ELR (cell line): ENCODE results near the gene TXNL4A.

Experiments used
- DNase-seq: peaks from one replicate; pipeline ENCODE4 v3.0.0-alpha.2; 2015; ENCODE audit warnings: low read depth

TXNL4A gene

DNA sequence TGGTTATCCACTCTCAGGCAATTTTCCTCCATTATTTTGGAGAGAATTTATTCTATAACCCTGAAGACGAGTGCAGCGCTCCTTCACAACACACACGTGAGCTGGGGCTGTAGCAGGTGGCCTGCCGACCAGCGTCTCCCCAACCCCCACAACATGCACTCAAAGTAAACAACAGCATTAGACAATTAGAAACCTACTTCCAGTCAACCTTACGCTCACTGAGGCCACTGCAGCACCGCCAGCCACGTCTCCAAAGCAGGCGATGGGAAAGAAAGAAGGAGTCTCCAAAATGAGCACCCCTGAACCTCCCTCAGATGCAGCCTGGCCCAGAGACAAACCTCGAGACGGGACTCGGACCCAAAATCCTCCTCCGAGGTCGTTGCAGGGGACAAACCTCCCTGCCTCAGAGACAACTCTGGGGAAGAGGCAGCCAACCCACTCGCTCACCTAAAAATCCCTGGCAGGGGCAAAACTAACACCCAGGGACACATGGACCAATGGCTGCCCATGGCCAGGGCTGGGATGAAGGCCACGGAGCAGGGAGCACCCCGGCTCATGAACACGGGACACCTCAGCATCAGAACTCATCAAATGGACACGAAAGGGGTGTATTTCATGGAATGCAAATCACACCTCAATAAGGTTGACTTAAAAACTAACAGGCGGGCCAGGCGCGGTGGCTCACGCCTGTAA is 39.5 kb downstream of the TXNL4A start:
- no peak for DNase-seq

DNA sequence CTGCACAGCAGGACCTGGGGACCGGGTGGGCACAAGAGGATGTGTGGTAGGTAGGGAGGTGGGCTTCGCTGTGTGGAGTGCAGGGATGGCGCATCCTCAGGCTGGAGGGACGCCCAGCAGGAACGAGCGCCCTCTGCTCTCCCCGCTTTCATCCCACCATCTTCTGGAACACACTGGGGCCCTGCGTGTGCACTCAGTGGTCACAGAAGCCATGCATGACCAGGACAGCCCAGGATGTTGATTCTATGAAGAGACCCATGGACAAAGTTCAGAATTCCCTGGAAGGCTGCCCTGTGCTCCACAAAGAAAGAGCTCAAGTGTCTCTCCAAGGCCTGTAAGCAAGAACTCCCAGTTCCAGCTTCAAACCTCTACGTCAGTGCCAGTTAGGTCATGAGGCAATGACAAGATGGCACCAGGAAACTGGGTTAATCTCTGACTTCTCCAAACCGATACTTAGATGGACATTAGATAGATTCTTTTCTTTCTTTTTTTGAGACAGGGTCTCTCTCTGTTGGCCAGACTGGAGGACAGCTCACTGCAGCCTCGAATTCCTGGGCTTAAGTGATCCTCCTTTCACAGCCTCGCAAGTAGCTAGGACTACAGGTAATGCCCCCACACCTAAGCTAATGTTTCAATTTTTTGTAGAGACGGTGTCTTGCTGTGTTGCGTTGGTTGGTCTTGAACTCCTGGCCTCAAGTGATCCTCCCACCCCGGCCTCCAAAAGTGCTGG is 40.3 kb downstream of the TXNL4A start:
- no peak for DNase-seq

DNA sequence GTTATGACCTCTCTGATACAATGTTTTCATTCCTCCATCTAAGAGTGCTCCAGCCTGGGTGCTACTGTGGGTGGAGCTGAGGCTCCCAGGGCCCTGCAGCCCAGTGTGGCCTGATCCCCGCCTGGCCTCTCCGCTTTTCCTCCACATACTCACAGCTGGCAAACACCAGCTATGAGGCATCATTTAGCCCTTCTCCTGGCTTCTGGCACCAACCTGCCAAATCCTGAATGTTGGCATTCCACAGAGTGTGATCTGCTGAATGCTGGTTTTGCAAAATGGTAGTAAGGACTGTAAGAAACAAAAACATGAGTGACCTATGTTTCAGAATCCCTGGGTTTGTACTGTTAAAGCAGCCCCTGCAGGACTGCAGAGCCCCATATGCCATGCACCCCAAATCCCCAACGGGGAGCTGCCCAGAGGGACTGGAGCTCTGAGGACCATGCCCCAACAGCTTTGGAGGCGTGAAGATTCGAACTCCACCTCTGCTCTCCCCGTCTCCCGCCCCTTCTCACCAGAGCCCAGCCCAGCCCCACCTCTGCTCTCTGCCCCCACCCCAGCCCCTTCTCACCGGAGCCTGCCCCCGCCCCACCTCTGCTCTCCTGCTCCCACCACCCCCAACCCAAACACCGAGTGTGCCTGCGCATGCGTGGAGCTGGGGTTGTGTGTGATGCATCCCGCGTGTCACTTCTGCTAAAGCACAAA is 41.2 kb downstream of the TXNL4A start:
- no peak for DNase-seq

DNA sequence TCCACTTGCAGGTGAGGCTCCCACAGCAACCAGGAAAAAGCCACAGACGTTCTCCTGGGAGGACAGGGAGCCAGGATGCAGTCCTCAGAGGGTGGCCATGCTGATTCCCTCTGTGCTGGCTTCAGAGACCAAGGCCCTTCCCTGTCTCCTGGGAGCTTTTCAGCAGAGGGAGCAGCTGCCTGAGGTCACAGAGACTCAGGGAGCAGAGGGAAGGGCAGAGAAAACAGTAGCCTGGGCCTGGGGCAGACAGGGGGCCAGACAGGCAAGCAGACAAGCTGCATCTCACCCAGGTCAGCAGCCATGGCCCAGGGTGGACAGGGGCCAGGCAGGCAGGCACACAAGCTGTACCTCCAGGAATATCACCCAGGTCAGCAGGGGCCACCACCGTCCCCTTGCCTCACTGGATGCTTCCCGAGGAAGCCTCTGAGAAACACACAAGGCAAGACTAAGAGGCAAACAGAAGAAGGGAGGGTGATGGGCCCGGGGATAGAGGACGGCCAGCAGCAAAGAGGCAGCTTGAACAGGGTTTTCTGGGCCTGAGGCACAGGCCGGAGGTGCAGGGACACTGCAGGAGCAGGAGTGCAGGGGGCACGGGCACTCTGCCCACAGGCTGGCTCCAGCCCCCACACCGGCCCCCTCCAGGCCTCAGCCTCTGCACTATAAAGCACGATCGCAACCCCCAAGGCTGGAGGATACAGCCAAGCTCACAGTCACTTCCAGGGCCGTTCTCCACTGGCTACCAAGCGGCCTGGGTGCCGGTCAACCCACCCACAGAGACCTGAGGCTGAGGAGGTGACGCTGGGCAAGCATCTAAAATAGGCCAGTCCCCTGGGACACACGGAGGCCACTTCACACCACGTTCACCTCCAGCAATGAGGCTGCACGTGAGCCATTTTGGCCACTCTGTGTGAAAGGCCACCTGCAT is 43.0 kb downstream of the TXNL4A start:
- DNase-seq: no peak

DNA sequence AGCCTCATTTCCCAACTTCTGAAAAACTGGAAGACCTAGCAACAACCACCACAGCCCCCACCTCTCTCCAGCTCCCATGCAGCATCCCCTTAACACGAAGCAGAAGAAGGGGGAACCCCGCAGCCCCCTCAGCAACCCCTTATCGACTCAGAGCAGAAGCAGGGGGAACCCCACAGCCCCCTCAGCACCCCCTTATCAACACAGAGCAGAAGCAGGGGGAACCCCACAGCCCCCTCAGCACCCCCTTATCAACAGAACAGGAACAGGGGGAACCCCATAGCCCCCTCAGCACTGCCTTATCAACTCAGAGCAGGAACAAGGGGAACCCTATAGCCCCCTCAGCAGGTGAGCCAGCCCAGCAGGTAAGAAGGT is 43.6 kb downstream of the TXNL4A start:
- no peak for DNase-seq

DNA sequence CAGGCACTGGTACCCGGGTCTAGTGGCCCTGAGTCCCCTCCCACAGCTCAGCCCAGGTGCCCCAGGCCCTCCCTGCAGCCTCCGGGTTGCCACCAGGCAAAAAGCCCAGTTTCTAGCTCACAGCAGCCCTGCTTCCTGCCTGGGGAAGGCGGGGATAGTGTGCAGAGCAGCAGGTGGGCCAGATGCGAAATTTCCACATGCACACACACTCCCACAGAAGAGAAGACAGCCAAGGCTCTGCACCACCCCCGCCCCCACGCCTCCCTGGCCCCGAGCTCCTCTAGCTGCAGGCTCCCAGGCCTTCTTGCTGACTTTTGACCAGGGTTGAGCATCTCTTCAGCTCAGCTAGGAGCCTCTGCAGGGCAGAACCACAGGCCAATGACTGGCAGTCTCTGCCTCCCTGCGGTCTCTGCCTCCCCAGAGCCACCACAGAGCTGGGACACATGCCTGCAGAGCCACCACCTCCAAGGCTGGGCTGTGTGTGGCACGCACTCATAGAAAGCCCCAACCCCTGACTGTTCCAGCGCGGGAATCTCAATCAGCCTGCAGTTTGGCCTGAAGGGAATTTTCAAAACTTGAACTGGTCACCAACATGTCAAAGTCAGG is 44.1 kb downstream of the TXNL4A start:
- DNase-seq: no peak

DNA sequence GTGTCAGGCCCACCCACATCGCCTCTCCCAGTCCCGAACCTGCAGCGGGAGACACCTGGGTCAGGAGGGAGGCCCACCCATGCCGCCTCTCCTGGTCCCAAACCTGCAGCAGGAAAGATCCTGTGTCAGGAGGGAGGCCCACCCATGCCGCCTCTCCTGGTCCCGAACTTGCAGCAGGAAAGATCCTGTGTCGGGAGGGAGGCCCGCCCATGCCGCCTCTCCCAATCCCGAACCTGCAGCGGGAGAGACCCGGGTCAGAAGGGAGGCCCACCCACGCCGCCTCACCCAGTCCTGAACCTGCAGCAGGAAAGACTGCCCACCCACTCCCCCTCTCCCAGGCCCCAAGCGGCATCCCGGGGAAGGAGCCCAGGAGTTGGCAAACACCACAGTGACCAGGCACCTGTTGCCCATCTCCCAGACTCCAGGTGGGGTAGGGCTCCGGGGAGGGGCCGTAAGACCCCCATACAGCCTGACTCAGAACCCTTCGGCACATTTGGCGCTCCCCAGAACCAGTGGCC is 44.7 kb downstream of the TXNL4A start:
- DNase-seq: no peak

DNA sequence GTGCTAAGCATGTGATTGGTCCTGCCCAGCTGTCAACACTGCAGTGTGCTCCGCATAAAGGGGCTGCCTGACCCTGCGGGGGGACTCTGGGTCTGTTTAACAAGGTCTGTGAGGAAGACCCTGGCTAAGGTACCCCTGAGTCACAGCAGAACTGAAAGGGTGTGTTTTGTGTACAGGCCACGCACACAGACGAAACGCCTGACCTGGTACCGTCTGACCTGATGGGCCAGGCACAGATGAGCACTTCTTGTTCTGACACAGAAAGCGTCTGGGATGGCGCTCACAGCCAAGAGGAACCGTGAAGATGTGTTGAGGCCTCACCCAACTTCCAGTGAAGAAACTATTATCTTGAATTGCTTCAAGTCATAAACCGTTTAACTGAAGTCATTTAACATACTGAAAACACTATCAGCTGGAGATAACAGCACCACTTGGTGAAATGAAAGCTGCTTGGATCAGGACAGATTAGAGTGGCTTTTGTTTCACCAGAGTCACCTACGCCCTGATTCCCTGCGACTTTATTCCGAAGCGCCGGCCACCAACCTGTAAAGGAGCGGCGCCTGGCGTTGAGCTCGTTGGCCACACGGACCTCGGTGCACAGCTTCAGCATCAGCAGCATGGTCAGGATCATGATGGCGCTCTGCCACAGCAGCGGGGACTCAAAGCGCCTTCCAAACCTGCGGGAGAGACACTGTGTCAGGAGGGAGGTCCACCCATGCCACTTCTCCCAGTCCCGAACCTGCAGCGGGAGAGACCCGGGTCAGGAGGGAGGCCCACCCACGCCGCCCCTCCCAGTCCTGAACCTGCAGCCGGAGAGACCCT is 45.4 kb downstream of the TXNL4A start:
- no peak for DNase-seq

DNA sequence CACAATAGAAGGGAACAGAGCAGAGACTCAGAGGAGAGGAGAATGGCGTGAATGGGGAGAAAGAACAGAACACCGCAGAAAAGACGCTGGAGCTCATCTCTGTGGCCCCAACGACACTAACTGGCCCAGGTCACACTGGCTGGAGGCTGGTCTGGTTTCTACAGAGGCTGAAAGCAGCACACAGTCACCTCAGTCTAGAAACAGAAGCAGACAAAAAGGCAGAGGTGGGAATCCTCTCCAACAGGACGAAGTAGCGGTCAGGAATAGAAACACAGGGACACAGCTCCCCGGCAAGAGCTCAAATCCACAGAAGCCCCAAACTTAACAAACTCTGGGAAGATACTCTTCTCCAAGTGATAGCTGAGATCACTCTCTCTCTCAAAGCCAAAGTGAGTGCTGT is 46.2 kb downstream of the TXNL4A start:
- no peak for DNase-seq

DNA sequence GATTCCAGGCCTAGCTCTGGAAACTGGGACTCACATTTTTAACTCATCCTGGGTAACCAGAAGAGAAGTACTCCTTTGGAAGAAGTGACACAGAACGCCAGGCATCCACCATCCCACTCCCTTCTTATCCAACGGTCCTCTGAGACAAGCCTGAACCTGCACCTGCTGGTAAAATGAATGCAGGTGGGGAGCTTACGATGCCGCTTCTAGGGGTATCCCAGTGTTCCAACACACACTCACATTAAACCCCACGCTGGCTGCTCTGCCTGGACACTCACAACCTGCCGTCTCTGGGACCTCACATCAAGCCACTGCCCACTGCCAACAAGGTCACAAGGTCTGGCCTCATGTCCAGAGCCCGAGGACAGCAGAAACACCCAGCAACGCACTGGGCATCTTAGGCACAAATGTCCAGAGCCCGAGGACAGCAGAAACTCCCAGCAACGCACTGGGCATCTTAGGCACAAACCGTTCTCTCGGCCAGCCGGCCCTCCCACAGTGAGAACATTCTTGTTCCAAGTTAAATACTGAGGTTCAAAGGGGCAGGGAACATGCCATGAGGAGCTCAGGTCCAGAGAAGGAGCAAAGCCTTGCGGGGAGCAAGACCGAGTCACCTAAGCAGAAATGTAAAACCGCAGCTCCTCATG is 46.8 kb downstream of the TXNL4A start:
- DNase-seq: no peak

DNA sequence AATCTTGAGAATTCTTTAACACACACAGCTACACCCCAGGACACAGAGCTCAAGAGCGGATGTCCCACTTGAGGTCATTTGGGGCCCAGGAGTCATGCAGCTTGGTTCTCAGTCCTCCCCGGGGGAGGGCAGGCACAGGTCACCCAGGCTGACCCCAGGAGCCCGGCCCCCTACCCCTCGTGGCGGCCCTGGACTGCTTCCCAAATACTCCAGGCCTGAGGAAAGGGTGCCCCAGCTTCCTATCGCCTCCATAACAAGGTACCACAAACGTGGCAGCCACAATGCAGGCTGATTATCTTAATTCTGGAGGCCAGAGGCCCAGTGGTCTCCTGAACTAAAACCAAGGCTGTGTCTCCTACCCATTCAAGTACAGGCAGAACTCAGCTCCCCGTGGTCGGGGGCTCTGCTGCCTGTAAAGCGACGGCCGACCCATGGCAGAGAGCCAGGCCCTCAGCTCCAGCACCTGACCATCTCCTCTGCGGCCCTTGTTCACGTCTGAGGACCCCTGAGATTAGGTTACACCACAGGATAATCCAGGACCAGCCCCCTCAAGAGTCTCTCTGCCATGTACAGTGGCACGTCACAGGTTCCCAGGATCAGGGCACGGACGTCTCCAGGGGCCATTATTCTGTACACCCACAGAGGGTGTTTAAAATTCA is 47.4 kb downstream of the TXNL4A start:
- DNase-seq: no peak

DNA sequence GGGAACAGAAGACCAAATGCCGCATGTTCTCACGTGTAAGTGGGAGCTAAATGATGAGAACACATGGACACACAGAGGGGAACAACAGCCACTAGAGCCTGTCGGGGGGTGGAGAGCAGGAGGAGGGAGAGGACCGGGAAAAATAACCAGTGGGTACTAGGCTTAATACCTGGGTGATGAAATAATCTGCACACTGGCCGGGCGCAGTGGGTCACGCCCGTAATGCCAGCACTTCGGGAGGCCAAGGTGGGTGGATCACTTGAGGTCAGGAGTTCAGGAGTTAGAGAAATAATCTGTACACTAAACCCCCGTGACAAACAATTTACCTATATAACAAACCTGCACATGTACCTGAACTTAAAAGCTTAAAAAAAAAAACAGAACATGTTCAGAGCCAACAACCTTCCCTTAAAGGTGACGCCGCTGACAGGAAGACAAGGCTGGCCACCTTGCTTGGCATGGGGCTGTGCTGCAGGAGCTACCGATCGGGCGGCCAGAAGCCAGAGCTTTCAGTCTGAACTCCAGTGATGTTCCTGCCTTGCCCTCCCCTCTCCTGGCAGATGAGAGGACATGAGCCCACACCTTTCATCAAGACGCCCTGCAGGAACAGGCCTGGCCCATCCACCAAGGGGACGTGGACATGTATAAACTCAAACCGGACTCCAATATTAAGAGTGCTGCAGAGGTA is 48.1 kb downstream of the TXNL4A start:
- no peak for DNase-seq

DNA sequence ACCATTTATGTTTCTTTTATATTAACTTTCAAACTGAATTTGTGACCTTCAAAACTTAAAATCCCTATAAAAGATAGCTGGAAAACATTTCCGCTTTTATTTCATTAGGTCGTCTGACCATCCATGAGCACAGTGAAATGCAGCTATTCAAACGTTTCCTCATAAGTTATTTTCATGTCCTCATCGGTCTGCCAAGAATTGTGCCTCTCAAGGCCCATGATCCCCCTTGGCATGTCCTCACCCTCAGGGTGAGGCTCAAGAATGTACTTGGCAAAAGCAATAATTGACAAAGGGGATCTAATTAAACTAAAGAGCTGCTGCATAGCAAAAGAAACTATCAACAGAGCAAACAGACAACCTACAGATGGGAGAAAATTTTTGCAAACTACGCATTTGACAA is 49.3 kb downstream of the TXNL4A start:
- DNase-seq: no peak

DNA sequence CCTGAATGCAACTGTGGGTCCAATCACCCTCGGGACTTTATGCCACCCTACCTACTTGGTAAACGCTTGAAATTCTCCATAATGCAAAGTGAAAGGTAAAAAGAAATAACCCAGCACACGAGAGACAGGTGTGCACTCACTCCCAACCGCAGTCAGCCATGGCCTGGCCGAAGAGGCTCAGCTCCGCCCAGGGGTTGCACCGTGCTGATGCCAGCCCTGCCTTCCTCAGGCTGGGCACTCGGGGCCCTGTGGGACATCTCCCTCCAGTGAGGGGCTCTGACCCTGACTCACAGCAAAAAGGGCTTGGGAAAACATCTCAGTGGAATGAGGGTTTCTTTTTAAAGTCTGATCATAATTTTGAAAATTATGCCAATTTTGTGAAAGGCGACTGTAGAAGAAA is 50.2 kb downstream of the TXNL4A start:
- no peak for DNase-seq

DNA sequence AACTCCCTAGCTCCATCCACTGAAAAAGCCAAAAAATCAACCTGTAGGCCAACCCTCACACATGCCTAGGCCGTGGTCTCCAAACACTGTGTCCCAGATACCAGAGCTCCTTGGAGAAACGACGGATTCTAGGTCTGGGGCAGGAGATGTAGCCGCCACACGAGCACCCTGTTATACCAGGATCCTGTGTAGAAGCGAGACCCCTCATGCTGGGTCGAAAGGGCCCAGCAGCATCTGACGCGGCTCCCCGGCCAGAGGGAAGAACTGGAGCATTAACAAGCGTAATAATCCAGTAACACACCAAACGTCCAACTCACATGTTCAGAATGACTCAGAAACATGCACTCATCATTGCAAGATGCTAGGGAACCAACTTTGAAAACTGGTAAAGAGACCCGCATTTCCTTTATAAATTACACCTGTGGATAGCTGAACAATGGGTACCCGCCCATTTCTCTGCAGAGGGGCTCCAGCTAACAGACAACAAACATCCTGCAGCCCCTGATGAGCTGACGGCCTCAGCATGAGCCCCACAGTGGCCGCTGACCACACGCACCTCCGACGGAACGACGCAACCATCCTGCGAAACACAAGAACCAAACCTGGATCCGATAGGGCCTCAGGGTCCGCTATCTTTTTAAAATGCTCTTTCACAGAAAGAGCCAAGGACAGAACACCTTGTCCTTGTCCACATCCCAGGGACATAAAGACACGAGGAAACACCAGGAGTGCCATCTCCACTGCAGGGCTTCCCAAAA is 51.1 kb downstream of the TXNL4A start:
- DNase-seq: no peak

DNA sequence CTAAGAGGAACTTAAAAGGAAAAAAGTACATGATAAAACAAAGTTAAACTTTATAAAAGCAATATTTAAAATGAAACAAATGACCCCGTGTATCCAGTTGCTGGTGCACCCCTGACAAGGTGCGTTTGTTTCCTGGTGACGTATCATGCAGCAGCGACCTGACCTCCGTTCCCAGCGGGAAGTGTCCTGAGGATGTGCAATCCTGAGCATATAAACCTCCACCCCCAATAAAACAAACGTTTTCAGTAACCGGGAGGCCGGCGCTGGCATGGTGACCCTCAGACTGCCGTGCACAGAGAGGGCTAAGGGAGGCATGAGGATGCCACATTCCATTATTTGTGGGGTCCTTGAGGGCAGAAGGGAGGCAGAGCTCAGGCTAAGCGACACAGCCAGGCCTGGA is 51.7 kb downstream of the TXNL4A start:
- no peak for DNase-seq

DNA sequence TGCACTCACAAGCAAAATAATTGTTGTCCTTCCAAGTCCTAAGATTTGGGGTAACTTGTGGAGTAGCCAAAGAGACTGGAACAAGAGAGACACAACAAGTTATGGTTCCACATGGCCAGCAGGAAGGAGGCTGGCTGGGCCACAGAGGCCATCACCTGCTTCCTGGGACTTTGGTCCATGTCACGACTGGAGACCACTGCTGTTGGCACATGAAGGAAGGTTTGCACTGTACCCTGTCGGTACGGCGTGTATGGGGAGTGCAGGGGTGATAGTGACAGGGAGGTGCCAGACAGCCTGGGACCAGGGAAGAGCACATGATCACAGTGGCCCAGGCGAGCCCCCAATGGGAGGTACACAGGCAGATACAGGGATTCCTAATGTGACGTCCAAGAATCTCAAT is 52.4 kb downstream of the TXNL4A start:
- no peak for DNase-seq

DNA sequence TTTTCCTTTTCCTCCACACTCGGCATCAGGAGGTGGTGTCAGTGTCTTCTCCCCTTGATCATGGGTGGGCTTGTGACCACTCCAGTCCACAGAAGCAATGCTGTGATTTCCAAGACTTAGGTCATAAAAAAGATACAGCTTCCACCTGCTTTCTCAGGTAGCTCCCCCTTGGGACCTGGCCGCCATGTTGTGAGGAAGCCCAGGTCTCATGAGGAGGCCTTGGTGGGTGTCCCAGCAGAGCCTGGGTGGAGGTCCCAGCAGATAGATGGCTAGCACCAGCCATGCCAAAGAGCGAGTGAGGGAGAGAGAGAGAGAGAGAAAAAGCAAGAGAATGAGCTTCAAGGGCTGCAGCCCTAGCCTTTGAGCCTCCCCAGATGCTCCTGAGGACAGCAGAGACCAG is 52.9 kb downstream of the TXNL4A start:
- no peak for DNase-seq
